Amniotic epithelial cell (primary cell): ENCODE results near the gene GTF3C1.
"Not testable (repeated sequence)": the region's sequence is repeated elsewhere in the genome, so short reads cannot be mapped to it uniquely, and the experiment has no call there.

Experiments
- DNase-seq: peaks from one replicate; pipeline ENCODE4 v3.0.0-alpha.2; 2010; ENCODE audit warnings: low read depth

The GTF3C1 gene, protein sequence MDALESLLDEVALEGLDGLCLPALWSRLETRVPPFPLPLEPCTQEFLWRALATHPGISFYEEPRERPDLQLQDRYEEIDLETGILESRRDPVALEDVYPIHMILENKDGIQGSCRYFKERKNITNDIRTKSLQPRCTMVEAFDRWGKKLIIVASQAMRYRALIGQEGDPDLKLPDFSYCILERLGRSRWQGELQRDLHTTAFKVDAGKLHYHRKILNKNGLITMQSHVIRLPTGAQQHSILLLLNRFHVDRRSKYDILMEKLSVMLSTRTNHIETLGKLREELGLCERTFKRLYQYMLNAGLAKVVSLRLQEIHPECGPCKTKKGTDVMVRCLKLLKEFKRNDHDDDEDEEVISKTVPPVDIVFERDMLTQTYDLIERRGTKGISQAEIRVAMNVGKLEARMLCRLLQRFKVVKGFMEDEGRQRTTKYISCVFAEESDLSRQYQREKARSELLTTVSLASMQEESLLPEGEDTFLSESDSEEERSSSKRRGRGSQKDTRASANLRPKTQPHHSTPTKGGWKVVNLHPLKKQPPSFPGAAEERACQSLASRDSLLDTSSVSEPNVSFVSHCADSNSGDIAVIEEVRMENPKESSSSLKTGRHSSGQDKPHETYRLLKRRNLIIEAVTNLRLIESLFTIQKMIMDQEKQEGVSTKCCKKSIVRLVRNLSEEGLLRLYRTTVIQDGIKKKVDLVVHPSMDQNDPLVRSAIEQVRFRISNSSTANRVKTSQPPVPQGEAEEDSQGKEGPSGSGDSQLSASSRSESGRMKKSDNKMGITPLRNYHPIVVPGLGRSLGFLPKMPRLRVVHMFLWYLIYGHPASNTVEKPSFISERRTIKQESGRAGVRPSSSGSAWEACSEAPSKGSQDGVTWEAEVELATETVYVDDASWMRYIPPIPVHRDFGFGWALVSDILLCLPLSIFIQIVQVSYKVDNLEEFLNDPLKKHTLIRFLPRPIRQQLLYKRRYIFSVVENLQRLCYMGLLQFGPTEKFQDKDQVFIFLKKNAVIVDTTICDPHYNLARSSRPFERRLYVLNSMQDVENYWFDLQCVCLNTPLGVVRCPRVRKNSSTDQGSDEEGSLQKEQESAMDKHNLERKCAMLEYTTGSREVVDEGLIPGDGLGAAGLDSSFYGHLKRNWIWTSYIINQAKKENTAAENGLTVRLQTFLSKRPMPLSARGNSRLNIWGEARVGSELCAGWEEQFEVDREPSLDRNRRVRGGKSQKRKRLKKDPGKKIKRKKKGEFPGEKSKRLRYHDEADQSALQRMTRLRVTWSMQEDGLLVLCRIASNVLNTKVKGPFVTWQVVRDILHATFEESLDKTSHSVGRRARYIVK (N-terminal part only)

DNA sequence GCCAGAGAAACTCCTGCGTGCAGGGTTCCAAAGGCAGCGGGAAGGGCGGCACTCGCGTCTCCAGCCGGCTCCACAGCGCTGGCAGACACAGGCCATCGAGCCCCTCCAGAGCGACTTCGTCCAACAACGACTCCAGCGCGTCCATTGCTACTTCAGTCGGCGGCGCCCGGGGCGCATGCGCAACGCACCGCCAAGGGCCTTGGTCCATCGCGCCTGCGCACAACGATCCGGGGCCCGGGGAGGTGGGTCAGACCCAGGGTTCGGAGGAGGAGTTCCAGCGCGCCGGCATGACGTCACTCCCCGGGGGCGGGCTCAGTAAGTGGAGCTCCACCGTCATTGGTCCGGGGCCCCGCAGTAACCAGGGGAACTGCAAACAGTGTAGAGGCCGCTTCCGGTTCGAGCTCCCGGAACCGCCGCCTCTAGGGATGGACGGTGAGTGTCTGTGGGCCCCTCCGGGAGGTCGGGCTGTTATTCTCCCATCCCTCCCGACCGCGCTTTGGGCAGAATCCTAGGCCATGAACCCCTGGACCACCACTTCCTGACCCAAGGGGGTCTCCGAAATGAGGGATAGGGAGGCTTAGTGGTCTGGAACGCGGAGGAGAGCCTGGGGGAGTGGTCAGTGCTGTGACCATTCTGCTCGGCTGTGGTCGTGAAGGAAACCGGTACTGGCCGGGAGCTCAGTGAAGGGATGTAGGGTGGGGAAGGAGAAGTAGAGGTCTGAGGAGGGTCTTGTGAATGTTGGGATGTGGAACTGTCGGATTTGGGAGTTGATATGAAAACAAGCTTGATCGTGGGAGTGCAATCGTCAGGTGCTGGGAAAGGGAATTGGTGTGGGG, at the start of gene GTF3C1, which contains the start of gene KATNIP:
TSS of gene GTF3C1 (minus strand) at position 168 of the 836 bp plus-strand sequence. CDS start at position 145, 23 bp downstream.
TSS of gene KATNIP (plus strand) at position 399 of the 836 bp plus-strand sequence. CDS start at position 426, 27 bp downstream.
- peak; percentile 94 for DNase-seq

DNA sequence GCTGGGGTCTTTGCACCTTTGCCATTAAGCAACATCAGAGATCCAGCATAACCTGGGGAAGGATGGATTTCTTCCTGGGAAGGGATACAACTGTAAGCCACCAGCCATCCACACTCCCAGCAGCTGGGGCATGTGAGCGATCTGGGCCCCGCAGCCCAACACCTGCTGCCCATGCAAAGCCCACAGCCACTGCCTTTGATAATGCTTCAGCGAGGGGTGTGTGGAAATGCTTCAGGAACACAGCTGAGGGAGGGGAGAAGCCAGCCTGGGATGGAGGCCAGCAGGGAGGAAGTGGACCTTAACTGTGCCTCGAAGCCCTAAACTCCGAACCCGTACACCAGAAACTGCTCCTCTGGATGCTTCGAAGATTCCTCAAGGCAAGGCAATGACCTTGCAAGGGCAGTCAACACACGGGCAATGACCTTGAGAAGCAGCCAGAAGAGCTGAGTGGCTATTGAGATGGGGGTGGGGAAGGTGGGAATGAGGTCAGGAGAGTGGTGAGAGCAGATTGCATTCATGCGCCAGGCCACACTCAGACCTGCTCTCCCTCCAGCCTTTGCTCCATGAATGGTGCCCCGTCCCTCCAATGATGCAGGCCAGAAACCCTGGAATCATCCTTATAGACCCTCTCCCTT, 49.3 kb upstream of the GTF3C1 start:
- DNase-seq: no peak

DNA sequence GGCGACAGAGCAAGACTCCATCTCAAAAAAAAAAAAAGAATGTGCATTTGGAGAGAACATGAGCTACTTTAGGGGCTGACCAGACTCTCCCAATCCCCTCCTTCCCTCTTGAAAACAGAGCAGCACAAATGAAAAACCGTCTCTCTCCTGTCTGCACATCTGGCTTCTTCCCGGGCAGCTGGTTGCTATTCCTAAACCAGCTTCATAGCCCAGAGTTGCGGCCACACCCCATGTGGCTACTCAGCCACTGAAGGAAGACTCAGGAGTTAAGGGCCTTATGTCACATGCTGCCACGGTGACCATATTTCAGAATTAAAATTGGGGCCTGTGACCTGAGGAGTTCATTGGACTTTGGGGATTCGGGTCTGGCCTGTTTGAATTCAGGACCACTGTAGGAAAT, 48.5 kb upstream of the GTF3C1 start:
- DNase-seq: no peak

DNA sequence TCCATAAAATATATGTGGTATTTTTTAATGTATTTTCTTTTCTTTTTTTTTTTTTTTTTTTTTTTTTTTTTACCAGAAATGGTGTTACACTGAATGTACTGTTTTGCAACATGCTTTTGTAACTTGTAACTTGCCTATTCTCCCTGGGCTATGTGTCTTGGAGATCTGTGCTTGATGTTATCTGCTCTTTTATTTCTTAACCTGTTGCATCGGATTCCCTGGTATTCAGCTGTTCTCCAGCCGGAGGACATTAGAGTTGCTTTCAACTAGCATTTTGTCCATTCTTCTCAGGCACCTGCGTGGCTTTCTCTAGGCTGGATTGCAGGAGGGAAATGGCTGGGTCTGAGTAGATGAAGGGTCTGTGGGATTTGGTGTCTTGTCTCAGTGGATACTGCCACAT, 47.6 kb upstream of the GTF3C1 start:
- peak; percentile 71 for DNase-seq

DNA sequence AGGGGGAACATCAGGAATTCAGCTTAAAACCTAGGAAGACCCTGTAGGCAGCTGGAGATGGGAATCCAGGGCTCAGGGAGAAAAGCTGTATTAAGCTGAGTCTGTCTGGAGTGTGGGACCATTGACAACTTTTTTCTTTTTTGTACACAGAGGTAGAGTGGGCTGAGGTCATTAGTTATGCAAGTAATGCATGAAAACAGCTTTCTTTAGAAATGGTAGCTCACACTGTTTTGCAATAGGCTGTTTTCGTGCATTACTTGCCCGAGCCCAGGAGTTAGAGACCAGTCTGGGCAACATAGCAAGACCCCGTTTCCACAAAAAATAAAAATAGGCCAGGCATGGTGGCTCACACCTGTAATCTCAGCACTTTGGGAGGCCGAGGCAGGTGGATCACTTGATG, 46.7 kb upstream of the GTF3C1 start:
- peak; percentile 81 for DNase-seq

DNA sequence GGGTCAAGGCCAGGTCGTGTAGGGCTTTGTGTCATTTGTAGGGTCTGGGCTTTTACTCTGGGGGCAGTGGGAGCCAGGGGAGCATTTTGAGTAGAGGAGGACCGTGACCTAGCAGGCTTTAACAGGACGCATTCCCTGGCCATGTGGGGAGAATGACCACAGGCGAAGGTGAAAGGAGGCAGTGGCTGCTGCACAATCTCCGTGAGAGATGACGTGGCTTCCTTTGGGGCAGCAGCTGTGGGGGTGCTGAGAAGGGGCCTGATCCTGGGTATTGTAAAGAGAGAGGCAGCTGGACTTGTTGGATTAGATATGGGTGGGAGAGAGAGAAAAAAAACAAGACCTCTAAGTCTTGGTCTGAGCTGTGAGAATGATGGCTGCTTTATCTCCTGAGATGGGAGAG, 46.3 kb upstream of the GTF3C1 start:
- DNase-seq: peak; percentile 64

DNA sequence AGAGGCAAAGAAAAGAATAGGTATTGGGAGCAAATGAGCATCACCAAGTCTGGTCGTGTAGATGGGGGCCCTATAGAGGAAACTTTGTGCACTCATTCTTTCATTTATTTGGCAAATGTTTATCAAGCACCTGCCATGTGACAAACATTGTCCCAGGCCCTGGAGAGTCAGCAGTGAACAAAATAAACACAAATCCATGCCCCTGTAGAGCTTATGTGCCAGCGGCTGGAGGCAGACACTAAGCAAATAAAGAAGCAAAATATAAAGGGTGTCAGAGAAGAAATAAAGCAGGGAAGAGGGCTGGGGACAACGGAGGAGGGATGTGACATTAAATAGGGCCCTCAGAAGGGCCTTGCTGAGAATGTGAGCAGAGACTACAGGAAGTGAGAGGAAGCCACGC, 45.8 kb upstream of the GTF3C1 start:
- no peak for DNase-seq

DNA sequence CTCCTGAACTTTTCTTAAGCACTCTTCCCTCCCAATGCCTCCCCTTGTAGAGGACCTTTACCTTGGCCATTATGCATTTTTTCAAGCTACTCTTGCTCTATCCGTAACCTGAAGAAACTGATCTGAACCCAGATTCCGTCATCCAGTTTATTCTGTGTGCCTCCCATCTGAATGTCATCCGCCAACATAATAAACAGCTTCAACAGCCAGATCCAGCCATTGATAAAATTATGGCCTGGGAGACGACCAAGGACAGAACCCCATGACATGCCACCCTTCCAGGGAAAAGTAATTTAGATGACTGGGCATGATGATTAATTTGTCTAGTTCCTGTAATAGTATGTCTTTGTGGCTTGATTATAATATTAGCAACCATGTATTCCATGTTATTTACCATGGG, 42.1 kb upstream of the GTF3C1 start:
- no peak for DNase-seq

DNA sequence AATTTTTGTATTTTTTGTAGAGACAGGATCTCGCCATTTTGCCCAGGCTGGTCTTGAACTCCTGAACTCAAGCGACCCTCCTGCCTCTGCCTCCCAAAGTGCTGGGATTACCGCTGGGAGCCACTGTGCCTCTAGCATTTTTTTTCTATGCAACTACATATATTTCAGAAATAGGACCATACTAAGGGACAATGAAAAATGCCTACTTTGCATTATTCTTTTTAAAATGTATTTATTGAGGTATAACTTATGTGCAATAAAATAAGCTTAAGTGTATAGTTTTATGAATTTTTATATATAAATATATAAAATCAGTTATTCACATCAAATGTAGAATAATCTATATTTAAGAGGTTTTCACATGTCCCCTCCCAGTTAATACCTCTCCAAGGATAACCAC, 38.3 kb upstream of the GTF3C1 start:
- DNase-seq: no peak

DNA sequence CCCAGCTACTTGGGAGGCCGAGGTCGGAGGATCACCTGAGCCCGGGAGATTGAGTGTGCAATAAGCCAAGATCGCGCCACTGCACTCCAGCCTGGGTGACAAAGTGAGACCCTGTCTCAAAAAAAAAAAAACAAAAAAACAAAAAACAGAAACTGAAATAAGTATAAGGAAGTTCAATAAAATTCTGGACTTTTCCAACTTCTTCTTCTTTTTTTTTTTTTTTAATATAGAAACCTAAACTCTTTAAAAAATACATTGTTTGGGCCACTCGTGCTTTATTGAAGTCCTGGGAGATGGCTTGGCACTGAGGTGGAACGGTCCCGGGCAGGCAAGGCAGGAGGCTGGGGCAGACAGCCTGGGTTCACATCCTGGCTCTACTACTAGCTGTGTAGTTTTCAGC, 37.0 kb upstream of the GTF3C1 start:
- no peak for DNase-seq

DNA sequence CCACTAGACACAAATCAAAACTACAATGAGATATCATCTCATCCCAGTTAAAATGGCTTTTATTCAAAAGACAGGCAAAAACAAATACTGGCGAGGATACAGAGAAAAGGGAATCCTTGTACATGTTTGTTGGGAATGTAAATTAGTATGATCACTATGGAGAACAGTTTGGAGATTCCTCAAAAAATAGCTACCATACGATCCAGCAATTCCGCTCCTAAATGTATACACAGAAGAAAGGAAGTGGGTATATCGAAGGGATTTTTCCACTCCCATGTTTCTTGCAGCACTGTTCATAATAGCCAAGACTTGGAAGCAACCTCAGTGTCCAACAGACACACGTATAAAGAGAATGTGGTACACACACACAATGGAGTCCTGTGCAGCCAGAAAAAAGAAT, 35.5 kb upstream of the GTF3C1 start:
- no peak for DNase-seq

DNA sequence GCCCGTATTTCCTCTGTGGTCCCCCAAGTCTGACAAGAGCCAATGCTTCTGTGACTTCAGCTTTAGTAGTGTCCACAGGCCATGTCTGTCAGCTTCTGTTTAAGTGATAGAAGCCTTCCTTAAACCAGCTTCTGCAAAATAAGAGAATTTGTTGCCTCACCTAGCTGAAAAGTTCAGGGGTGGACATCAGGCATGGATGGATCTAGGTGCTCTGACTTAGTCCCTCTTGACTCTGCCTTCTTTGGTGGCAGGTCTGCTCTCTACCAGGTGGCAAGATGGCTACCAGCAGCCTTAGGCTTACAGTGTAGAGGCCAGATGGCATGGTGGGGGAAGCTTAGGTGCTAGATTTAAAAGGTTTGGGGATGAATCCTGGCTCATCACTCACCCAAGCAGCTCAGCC, 33.9 kb upstream of the GTF3C1 start:
- no peak for DNase-seq

DNA sequence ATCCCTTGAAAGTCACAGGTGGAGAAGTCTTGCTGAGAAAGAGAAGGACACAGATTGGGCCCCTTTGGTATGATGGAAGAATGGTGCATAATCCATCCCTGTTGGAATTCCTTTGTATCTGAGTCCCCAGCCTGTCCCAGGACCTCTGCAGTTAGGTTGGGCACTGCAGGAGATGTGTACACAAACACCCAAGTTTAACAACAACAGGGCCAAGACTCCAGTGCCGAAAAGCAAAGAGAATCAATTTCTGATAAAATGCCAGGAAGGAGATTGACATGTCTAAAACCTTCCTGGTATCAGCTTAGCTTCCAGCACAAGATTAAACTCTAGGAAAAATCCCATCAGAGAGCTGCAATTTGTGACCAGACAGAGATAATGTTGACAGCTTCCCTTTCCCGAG, 33.2 kb upstream of the GTF3C1 start:
- no peak for DNase-seq

DNA sequence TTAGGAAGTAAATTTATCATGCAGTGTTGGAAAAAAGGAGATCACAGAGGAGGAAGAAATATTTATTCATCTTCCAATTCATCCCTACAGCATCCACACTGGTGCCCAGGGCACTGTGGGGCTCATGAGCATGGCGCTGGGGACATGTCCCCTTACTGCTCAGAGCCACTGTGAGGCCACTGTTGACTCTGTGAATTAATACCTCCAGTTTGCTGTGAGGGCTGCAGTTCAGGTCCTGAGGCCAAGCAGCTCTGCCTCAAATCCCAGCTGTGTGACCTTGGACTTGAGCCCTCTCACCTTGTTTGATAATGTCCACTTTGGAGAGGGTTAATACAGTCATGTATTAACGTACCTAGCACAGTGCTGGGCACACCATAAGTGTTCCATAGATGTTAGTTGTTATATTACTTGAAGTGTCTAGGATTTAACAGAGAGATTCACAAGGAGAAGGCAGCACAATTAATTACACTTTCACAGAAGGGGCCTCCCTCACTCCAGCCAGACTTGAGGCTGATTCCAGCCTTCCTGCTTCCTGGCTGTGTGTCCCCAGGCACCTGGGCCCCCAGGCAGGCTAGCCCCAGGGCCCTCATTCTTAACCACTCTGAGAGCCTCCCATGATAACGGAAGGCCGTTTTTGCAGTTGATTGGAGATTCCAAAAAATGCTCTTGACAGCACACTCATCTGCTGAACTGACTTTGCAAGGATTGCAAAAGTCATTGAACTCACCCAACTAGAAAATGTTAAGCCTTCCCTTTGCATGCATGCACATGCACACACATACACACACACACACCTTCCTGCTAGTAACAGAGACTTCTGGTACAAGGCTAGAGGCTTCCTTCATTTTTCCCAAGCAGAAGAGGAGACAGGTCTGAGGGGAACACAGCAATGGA, 29.6 kb upstream of the GTF3C1 start:
- DNase-seq: peak; percentile 60

DNA sequence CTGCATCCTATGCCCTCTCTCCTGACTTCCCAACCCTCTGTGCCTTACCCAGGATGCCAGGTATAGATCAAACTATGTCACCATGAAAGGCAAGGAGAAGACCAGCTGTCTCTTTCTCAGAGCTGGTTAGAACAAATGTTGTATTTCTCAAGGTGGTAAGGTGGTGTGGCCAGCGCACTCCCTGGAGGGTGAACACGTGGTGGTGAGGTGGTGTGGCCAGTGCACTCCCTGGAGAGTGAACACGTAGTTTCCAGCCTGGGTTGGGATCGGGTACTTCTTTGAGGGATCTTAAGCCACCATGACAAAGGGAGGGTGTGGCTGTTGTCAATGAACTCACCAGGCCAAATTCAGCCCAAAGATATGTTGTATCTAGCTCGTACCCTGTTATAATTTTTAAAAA, 27.0 kb upstream of the GTF3C1 start:
- DNase-seq: no peak

DNA sequence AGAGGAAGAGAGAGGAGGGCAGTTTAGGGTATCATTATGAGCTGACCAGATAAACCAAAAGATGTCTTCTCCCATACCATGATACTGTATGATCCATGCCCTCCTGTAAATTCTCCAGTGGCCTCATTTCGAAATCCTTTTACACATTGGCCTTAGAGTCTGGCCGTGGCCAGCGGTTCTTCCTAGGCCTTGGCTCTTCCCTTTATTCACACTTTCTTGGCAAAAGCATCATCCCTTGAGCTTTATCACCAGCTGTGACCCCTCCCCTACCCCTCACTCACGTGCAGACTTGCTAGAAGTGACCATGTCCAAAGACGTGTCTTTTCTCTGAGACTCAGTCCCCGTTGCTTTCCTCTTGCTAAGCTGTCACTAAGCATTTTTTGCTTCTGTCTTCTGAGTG, 23.0 kb upstream of the GTF3C1 start:
- peak; percentile 27 for DNase-seq

DNA sequence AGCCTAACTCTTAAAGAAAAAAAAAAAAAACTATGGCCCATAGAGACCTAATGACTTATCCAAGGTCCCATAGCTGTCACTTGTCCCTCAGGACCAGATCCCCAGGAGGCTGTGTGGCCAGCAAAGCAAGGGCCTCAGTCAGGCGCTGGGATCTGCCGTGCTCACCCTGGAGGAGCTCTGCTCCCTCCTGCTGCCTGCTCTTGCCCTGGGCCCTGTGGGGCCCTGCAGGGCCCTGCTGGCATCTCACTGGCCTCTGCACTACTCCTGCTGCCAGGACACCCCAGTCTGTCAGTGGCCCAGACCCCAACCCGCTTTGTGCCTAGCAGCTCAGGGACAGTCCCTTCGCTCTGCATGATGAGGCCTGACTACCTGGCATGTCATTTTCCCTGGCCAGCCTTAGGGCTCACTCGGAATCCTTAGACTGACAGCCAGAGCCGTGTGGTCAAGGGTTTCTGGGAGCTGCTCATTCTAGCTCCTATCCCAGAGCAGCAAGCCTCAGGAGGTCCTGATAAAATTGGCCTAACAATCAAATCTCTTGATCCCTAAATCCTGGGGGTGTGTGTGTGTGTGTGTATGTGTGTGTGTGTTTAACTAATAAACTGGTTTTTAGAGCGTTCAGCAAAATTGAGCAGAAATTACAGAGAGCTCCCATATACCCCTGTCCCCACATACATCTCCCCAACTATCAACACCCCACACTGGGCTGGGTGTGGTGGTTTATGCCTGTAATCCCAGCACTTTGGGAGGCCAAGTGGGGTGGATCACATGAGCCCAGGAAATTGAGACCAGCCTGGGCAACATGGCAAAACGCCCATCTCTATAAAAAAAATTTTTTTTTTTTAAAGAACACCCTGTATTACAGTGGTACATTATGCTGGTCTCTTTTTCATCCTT, 22.0 kb upstream of the GTF3C1 start:
- DNase-seq: peak; percentile 3

DNA sequence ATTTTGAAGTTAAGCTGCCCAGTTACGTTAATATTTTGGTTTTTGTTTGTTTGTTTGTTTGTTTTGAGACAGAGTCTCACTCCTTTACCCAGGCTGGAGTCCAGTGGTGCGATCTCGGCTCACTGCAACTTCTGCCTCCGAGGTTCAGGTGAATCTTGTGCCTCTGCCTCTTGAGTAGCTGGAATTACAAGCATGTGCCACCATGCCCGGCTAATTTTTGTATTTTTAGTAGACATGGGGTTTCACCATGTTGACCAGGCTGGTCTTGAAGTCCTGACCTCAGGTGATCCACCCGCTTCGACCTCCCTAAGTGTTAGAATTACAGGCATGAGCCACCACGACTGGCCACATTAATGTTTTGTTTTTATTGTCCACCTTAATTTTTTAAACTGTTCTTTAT, 21.3 kb upstream of the GTF3C1 start:
- not testable (repeated sequence) for DNase-seq

DNA sequence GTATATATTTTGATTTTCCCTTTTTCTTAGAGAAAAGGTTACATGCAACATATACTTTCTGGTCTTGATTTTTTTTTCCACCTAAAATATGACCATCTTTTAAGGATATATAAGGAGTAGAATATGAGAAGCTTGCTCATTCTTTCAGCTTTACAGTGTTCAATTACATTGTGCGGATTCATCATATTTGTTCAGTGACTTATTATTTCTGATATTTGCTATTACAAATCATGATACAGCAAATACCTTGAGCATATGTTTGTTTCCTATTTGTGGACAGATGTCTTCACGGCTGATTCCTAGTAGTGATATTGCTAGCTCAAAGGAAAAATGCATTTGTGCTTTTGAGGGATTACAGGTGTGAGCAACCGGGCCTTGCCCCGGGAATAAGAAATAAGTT, 18.4 kb upstream of the GTF3C1 start:
- DNase-seq: no peak
